Spinal cord (tissue), 10 donors: ENCODE results near the gene STPG3. TPM values are rescaled to one million over a fixed set of nuclear protein-coding genes. Genes with fewer than 3 reads are reported as not detected.

Source experiments
- DNase-seq, 6 donors: peaks; one replicate each; pipeline versions ENCODE4 v3.0.0 to v3.0.0-alpha.2; 2013 to 2015; ENCODE audit warnings: low spot score in 6 of 6, low read depth in 4 of 6
- H3K27ac ChIP-seq: one replicate; pipeline ENCODE4 v1.5.1; 2013; ENCODE audit warnings: low read depth, low read length, control low read depth
- H3K27me3 ChIP-seq: one replicate; pipeline ENCODE4 v1.6.1; 2013; ENCODE audit warnings: low read length; ENCODE audit not compliant: control insufficient read depth, insufficient read depth
- H3K36me3 ChIP-seq: one replicate; pipeline ENCODE4 v1.6.1; 2013; ENCODE audit warnings: low read length; ENCODE audit not compliant: control insufficient read depth, insufficient read depth
- H3K4me1 ChIP-seq: one replicate; pipeline ENCODE4 v1.6.1; 2013; ENCODE audit warnings: low read length; ENCODE audit not compliant: control insufficient read depth, insufficient read depth
- H3K4me3 ChIP-seq: one replicate; pipeline ENCODE4 v1.5.1; 2013; ENCODE audit warnings: low read depth, low read length, control low read depth
- H3K9me3 ChIP-seq: one replicate; pipeline ENCODE4 v1.6.1; 2013; ENCODE audit warnings: low read length; ENCODE audit not compliant: control insufficient read depth, insufficient read depth
- whole genome bisulfite sequencing: methylation state at CpG from one replicate; pipeline ENCODE4 v1.1.5; 2013; ENCODE audit warnings: missing lambda C conversion rate; ENCODE audit not compliant: insufficient coverage; 5-methylcytosine and 5-hydroxymethylcytosine counted together
- polyA plus RNA-seq, 2 donors: library from polyadenylated mRNA; unstranded; fragments of 120-200 nt; gene quantifications; one replicate each; pipeline ENCODE4 v1.2.1, GENCODE V29; 2013; ENCODE audit not compliant: insufficient read length in 2 of 2
- total RNA-seq, 2 donors: library from RNA; depleted of rRNA in 1 of 2; stranded (reverse); fragments of 120-200 nt in 1 of 2; fragments of >200 nt in 1 of 2; gene quantifications; one replicate each; pipeline versions ENCODE4 v1.2.3 to v1.2.4, GENCODE V29; 2013 to 2014
- donor health status: healthy.

STPG3 gene
- total and polyA plus RNA-seq, 4 donors, result 0.32 to 0.68 TPM; not detected in 2

DNA sequence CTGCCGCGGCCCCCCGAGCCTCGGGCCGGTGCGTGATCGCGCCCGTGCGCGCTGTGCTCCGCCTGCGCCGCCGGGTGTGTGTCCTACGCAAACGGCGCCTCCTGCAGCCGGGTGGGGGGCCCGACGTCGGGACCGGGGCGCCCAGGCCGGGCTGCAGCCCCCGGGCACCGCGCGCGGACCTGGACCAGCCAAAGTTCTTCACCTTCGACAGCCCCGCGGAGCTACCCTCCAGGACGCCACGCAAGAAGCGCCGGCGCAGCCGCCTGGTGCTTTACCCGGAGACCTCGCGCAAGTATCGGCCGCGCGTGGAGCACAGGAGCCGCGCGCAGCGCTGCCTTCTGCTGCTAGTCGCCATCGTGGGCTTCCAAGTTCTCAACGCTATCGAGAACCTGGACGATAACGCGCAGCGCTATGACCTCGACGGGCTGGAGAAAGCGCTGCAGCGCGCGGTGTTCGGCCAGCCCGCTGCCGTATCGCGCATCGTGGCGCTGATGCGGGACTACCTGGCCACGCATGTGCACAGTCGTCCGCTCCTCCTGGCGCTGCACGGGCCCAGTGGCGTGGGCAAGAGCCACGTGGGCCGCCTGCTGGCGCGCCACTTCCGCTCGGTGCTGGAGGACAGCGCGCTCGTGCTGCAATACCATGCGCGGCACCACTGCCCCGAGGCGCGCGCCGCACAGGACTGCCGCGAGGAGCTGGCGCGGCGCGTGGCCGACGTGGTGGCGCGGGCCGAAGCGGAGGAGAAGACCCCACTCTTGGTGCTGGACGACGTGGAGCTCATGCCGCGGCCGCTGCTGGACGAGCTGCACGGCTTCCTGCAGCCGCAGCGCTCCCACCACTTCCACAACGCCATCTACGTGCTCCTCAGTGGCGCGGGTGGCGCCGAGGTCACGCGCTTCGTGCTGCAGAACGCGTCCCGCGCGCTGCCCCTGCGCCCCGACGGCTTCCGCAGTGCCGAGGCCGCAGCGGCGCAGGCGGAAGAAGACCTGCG lies 27.9 kb downstream of the STPG3 start:
- no peak overlapping the region for H3K27ac ChIP-seq
- DNase-seq, result peak in 1 of 6 donors; percentile 3
- no peaks in the 10 kb centered on the region for H3K9me3 ChIP-seq
- H3K4me3 ChIP-seq, result no peak overlapping the region
- WGBS, result 42% methylated on average over 139 of the region's 139 CpGs
- peaks cover 26% of the 10 kb centered on the region for H3K36me3 ChIP-seq
- peaks cover 54% of the 10 kb centered on the region for H3K27me3 ChIP-seq
- peaks cover 39% of the 10 kb centered on the region for H3K4me1 ChIP-seq

DNA sequence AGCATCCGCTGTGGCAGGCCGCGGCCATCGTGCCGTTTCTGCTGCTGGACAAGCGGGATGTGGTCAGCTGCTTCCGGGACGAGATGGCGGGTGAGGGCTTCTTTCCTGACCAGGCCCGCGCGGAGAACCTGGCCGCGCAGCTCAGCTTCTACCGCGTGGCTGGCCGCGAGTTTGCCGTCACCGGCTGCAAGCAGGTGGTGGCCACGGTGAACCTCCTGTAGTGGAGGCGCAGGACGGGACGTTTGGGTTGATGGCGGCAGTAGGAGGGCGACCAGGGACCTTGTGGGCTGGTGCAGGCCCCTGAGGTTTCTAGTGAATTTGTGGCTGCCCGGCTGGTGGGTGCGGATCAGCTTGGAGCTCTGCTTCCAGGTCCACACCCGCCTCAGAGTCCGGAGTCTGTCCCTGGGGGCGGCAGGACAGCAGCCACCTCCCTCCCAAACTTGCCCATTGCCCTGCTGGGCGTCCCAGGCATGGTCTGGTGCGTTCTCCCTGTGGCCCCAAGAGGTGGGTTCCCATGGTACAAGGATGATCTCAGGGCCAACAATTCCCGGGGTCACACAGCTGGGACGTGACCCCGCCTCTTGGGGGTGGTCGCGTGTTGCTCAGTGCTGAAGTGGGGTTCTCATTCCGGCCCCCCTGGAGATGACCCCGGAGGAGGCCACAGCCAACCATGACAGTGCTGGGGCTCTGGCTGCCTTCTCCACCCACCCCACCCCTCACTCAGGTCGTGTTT lies 28.8 kb downstream of the STPG3 start:
- peaks cover 54% of the 10 kb centered on the region for H3K27me3 ChIP-seq
- WGBS, result 65% methylated on average over 38 of the region's 41 CpGs
- H3K4me3 ChIP-seq, result no peak overlapping the region
- H3K27ac ChIP-seq, result no peak overlapping the region
- peaks cover 18% of the 10 kb centered on the region for H3K36me3 ChIP-seq
- no peaks in the 10 kb centered on the region for H3K9me3 ChIP-seq
- H3K4me1 ChIP-seq, result peaks cover 35% of the 10 kb centered on the region
- peak in 1 of 6 donors; percentile 1 for DNase-seq

DNA sequence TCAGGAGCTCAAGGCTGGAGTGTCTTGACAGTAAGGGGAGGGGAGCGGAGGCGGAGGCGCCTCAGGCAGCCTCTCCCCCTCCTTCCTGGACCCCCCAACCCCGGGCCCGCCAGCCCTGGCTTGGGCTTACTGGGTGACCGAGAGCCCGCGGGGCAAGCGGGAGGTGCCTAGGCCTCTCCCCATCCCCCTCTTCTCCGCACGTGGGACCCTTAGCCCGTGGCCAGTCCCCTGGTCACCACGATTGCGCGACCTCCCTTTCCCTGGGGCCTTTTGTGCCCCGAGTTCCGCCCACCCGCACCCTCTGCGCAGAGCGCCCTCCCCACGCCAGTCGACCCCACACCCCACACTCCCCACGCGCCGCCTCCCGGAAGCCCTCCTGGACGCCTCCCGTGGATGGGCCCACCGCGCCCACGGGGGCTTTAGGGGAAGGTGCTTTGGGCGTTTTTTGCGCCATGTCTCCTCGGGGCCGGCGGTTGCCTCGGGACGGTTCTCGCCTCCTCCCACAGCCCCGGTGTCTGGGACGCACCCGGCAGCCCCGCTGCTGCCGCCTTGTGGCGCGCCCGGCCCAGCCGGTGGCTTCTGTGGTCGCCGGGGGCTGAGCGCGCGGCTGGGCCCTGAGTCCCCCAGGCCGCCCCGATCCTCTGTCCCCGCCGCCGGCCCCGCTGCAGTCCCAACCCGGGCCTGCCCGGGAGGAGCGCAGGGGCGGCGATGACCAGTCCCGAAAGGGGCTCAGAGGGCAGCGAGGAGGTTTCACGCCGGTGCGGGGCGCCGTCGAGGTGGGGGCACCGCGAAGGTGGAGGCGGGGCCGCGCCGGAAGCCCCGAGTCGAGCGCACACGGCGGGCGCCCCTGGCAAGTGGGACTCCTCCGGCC lies 29.6 kb downstream of the STPG3 start:
- Histone ChIP-seq H3K36me3 (peaks cover 11% of the 10 kb centered on the region), H3K9me3 (no peaks in the 10 kb centered on the region), H3K27me3 (peaks cover 54% of the 10 kb centered on the region), H3K4me1 (peaks cover 32% of the 10 kb centered on the region), H3K27ac (no peak overlapping the region), H3K4me3 (no peak overlapping the region)
- 11% methylated on average over 79 of the region's 85 CpGs for WGBS
- DNase-seq, result peak in 1 of 6 donors; percentile 8

DNA sequence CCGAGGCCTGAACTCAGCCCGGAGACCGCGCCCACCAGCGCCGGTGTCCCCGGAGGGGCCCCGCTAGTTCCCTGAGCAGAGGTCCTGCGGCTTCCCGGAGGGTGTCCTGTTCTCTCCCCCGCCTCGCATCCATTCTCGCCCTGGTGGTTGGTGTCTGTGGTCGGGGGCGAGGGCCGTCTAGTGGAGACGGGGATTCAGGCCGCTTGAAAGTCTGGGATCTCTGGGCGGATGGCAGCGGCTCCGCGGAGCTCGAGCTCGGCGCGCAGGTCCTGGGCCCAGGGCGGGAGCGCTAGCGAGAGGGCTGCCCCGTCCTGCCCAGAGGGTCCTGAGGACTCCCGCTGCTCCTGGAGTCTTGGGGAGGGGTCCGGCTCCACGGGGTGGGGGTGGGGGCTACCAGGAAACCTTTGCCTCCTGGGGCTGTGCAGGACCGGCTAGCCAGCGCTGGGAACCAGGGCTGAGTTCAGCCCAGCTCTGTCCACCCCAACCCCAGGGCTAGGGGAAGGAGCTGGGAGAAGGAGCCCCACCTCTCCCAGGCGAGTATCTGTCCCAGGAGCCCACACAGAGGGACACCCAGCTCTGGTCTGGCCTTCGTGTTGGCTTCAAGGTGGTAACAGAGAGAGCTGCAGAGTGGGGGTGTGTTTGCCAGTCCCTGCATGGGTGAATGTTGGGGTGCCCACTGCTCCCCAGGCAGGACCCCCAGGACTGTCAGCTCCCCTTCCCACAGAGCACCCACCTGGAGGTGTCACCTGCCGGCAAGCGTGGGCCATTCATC lies 30.4 kb downstream of the STPG3 start:
- peak in 1 of 6 donors; percentile 7 for DNase-seq
- WGBS, result 15% methylated on average over 35 of the region's 39 CpGs
- Histone ChIP-seq H3K27me3 (peaks cover 48% of the 10 kb centered on the region), H3K4me3 (no peak overlapping the region), H3K9me3 (no peaks in the 10 kb centered on the region), H3K36me3 (peaks cover 7% of the 10 kb centered on the region), H3K4me1 (peaks cover 26% of the 10 kb centered on the region), H3K27ac (no peak overlapping the region)

DNA sequence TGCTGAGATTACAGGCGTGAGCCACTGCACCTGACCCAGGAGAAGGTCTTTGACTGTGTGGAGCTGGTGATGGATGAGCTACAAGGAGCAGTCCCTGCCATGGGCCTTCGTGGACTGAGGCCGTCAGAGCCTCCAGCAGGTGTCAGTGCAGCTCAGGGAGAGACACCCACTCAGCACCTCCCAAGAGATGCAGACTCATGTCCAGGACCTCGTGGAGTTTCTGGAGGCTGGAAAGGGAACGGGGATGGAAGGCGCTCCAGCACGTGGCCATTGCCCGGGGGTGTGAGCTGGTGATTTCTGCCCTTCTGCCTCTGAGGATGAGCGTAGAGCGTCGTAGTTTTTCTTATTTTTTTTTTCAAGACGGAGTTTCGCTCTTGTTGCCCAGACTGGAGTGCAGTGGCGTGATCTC lies 35.9 kb downstream of the STPG3 start:
- H3K27ac ChIP-seq, result no peak overlapping the region
- WGBS, result 14% methylated on average over 4 of the region's 14 CpGs
- peaks cover 2% of the 10 kb centered on the region for H3K27me3 ChIP-seq
- H3K36me3 ChIP-seq, result no peaks in the 10 kb centered on the region
- no peaks in the 10 kb centered on the region for H3K4me1 ChIP-seq
- peak in 2 of 6 donors; percentile 66 to 68 for DNase-seq
- no peak overlapping the region for H3K4me3 ChIP-seq
- no peaks in the 10 kb centered on the region for H3K9me3 ChIP-seq

DNA sequence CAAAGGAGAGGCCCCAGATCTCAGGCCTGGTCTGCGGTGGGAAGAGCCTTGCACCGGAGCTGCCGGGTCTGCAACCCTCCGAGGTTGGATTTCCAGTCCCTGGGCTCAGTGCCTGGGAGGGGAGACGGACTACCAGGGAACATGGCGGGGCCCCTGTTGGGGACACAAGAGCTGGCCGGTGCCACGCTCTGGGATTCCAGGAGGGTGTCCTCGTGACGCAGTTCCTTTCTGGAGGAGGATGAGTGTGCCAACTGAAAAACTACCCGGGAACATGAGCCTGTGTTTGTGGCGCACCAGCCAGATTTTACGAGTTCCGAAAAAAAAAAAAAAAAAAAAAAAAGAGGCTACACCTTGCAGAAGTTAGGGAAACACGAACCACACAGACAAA lies 42.0 kb downstream of the STPG3 start:
- H3K4me3 ChIP-seq, result no peak overlapping the region
- WGBS, result 72% methylated on average over 10 of the region's 15 CpGs
- no peaks in the 10 kb centered on the region for H3K27me3 ChIP-seq
- H3K27ac ChIP-seq, result no peak overlapping the region
- H3K36me3 ChIP-seq, result peaks cover 9% of the 10 kb centered on the region
- peaks cover 28% of the 10 kb centered on the region for H3K4me1 ChIP-seq
- no peaks in the 10 kb centered on the region for H3K9me3 ChIP-seq
- no peak for DNase-seq

DNA sequence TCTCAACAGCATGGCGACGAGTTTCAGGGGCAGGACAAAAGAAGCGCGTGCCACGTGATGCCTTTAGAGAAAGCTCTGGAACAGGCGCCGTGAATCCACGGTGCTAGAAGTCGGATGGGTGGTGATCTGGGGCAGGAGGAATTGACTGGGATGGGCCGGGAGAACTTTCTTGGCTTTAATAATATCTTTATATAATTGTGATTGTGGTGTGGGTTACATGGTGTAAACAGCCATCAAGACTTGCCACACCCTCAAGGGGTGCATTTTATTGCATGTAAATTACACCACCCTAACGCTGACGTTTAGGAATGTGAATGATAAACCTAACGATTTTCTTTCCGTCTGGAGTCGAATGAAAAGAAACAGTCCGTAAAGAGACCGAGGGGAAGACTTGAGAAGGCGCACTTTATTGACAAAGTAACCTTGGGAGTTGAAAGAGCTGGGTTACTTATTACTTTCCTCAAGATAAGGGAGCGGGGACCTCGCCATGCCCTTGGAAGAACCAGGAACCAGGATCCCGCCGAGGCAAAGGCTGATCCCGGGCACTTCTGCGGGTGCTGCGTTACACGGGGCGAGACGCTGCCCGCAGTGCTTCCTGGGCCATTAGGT lies 42.5 kb downstream of the STPG3 start:
- Histone ChIP-seq H3K27me3 (no peaks in the 10 kb centered on the region), H3K27ac (no peak overlapping the region), H3K9me3 (no peaks in the 10 kb centered on the region), H3K36me3 (peaks cover 14% of the 10 kb centered on the region), H3K4me3 (no peak overlapping the region), H3K4me1 (peaks cover 33% of the 10 kb centered on the region)
- DNase-seq, result no peak
- WGBS, result 87% methylated on average over 22 of the region's 29 CpGs

DNA sequence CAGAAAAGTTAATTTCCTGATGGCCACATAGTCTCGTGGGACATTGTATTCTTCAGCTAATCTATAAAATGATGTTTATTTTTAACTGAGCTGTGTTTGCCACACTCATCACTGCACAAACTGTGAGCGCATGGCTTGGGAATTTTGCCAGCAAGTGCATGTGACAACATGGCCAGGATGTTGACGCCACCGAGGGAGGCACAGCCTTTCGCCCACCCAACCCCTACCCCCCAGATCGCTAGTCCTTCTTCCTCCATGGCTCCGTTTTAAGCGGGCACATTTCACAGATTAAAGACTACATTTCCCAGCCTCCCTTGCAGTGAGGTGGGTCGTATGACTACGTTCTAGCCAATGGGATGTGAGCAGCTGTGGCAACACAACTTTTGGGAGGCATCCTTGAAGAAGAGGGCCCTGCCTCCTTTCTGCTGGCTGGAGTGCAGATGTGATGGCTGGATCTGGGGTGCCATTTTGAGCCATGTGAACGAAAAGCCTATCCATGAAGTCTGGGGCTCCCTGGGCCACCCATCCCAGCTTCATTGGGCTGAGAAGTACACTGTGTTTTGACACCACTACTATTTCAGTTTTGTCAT lies 43.1 kb downstream of the STPG3 start:
- peak in 1 of 6 donors; percentile 62 for DNase-seq
- 70% methylated on average over 4 of the region's 11 CpGs for WGBS
- H3K27me3 ChIP-seq, result no peaks in the 10 kb centered on the region

More for the DNA sequence above, 43.1 kb downstream of the STPG3 start:
- Histone ChIP-seq H3K4me3 (no peak overlapping the region), H3K36me3 (peaks cover 20% of the 10 kb centered on the region), H3K4me1 (peaks cover 39% of the 10 kb centered on the region), H3K27ac (no peak overlapping the region), H3K9me3 (no peaks in the 10 kb centered on the region)
